DOHH2 (cell line): ENCODE data around the gene MED13L.

Experiments
- H3F3A ChIP-seq: fragments of 200-600 bp; sonication (generic), shearing (Covaris generic); 2 replicates; pipeline ENCODE4 v1.6.0; 2016; ENCODE audit warnings: antibody characterized with exemption, mild to moderate bottlenecking; ENCODE audit not compliant: control insufficient read depth, insufficient read depth
- H3K27ac ChIP-seq: fragments of 200-600 bp; sonication (generic); 2 replicates; pipeline ENCODE4 v1.5.1; 2014; ENCODE audit warnings: low read depth, mild to moderate bottlenecking, low read length, moderate library complexity
- H3K27me3 ChIP-seq: fragments of 200-600 bp; sonication (generic); 2 replicates; pipeline ENCODE4 v1.6.1; 2014; ENCODE audit warnings: mild to moderate bottlenecking, low read length, mixed read lengths; ENCODE audit not compliant: control insufficient read depth
- H3K36me3 ChIP-seq: fragments of 200-600 bp; sonication (generic); 2 replicates; pipeline ENCODE4 v1.6.1; 2014; ENCODE audit warnings: mild to moderate bottlenecking, low read length, moderate library complexity, mixed read lengths; ENCODE audit not compliant: control insufficient read depth
- H3K4me1 ChIP-seq: fragments of 200-600 bp; sonication (generic); 2 replicates; pipeline ENCODE4 v1.6.1; 2014; ENCODE audit warnings: mild to moderate bottlenecking, low read length, mixed read lengths; ENCODE audit not compliant: control insufficient read depth
- H3K4me2 ChIP-seq: fragments of 200-600 bp; sonication (generic); 2 replicates; pipeline ENCODE4 v1.6.0; 2014; ENCODE audit warnings: mild to moderate bottlenecking, low read length, moderate library complexity
- H3K4me3 ChIP-seq: fragments of 200-600 bp; sonication (generic); 2 replicates; pipeline ENCODE4 v1.5.1; 2014; ENCODE audit warnings: mild to moderate bottlenecking, low read length, mixed read lengths
- H3K79me2 ChIP-seq: fragments of 200-600 bp; sonication (generic); 2 replicates; pipeline ENCODE4 v1.6.1; 2014; ENCODE audit warnings: mild to moderate bottlenecking, low read length, mixed read lengths; ENCODE audit not compliant: control insufficient read depth
- H3K9me2 ChIP-seq: fragments of 200-600 bp; sonication (generic); replicated peaks from 2 replicates; pipeline ENCODE4 v1.6.1; 2014; ENCODE audit warnings: mild to moderate bottlenecking, low read length, mixed read lengths; ENCODE audit not compliant: control insufficient read depth
- H3K9me3 ChIP-seq: fragments of 200-600 bp; sonication (generic); 2 replicates; pipeline ENCODE4 v1.6.1; 2014; ENCODE audit warnings: antibody characterized with exemption, low read length, mixed read lengths; ENCODE audit not compliant: control insufficient read depth, insufficient read depth
- H4K20me1 ChIP-seq: fragments of 200-600 bp; sonication (generic); 2 replicates; pipeline ENCODE4 v1.6.0; 2014; ENCODE audit warnings: low read depth, mild to moderate bottlenecking, antibody characterized with exemption, low read length, moderate library complexity; ENCODE audit not compliant: control insufficient read depth, insufficient read depth
- CTCF ChIP-seq: fragments of 200-600 bp; sonication (generic); IDR thresholded peaks from one replicate; pipeline ENCODE4 v1.5.1; 2014; ENCODE audit warnings: antibody characterized with exemption, mild to moderate bottlenecking, low read depth, low read length; ENCODE audit not compliant: poor library complexity, severe bottlenecking
- EZH2phosphoT487 ChIP-seq: fragments of 200-600 bp; sonication (generic); IDR thresholded peaks from 2 replicates; pipeline ENCODE4 v1.6.1; 2017; ENCODE audit warnings: borderline replicate concordance, mild to moderate bottlenecking, antibody characterized with exemption, low read length, moderate library complexity, mixed read lengths

Gene MED13L

GRCh38 chr12:116122628-116123027, 154.9 kb downstream of the MED13L start:
- Histone ChIP-seq H3K79me2 (peaks cover 19% of the 10 kb centered on the region), H3K9me2 (no peaks in the 10 kb centered on the region), H3K36me3 (no peaks in the 10 kb centered on the region), H3K4me1 (peaks cover 20% of the 10 kb centered on the region), H4K20me1 (no peaks in the 10 kb centered on the region), H3K4me3 (no peak overlapping the region), H3K27me3 (no peaks in the 10 kb centered on the region), H3K27ac (no peak overlapping the region), H3K9me3 (no peaks in the 10 kb centered on the region), H3F3A (no peaks in the 10 kb centered on the region), H3K4me2 (no peak overlapping the region)
- TF ChIP-seq CTCF (no peak), EZH2phosphoT487 (no peak)

- peaks cover 20% of the 10 kb centered on the region for H3K4me1 ChIP-seq
Observed at GRCh38 chr12:116121453-116121871, 156.0 kb downstream of the MED13L start.

GRCh38 chr12:116116650-116117424, 160.7 kb downstream of the MED13L start:
- no peaks in the 10 kb centered on the region for H3K27me3 ChIP-seq

More at GRCh38 chr12:116121453-116121871, 156.0 kb downstream of the MED13L start:
- Histone ChIP-seq H4K20me1 (0 out of 2 replicates have a peak, but pooled peaks cover 5% of the 10 kb centered on the region), H3K9me3 (no peaks in the 10 kb centered on the region), H3K4me2 (no peak overlapping the region), H3K27ac (no peak overlapping the region), H3K79me2 (peaks cover 18% of the 10 kb centered on the region), H3K4me3 (no peak overlapping the region), H3F3A (no peaks in the 10 kb centered on the region), H3K27me3 (no peaks in the 10 kb centered on the region), H3K9me2 (no peaks in the 10 kb centered on the region), H3K36me3 (no peaks in the 10 kb centered on the region)
- TF ChIP-seq EZH2phosphoT487 (no peak), CTCF (no peak)

More at GRCh38 chr12:116116650-116117424, 160.7 kb downstream of the MED13L start:
- no peaks in the 10 kb centered on the region for H3K9me2 ChIP-seq
- TF ChIP-seq CTCF = no peak
- TF ChIP-seq EZH2phosphoT487 = no peak
- H3K4me1 ChIP-seq = no peaks in the 10 kb centered on the region
- H3K27ac ChIP-seq = no peak overlapping the region
- H3K4me3 ChIP-seq = no peak overlapping the region
- H3K79me2 ChIP-seq = peaks cover 22% of the 10 kb centered on the region
- H3K4me2 ChIP-seq = no peak overlapping the region
- no peaks in the 10 kb centered on the region for H3F3A ChIP-seq
- H3K36me3 ChIP-seq = no peaks in the 10 kb centered on the region
- peaks cover 11% of the 10 kb centered on the region; the same call in 1 of the 2 replicates for H4K20me1 ChIP-seq
- H3K9me3 ChIP-seq = no peaks in the 10 kb centered on the region
